Glomerular visceral epithelial cell (primary cell): ENCODE results near the gene RNASE4.

Experiments used
- DNase-seq: peaks from one replicate; pipeline ENCODE4 v3.0.0-alpha.2; 2016; ENCODE audit errors: extremely low spot score

Gene RNASE4

GRCh38 chr14:20675669-20676068, 8.7 kb upstream of the RNASE4 start:
- DNase-seq: no peak

DNA sequence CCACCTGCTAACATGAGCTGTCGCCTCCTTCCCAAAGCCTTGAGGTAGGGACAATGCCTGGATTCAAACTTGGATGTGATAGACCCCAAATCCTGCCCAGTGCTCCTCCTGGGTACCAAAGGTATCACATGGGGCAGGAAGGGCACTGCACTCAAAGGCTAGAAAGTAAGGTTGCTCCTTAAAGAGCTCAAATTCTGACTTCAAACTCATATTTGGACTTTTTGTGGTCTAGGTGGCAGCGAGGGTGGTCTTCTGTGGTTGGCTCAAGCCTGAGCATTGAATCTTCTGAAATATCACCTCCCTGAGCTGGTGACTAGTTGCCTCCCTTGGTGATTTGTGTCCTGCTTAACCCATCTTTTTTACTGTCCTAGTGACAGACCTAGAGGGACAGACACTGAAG, 8.3 kb upstream of the RNASE4 start:
- no peak for DNase-seq

DNA sequence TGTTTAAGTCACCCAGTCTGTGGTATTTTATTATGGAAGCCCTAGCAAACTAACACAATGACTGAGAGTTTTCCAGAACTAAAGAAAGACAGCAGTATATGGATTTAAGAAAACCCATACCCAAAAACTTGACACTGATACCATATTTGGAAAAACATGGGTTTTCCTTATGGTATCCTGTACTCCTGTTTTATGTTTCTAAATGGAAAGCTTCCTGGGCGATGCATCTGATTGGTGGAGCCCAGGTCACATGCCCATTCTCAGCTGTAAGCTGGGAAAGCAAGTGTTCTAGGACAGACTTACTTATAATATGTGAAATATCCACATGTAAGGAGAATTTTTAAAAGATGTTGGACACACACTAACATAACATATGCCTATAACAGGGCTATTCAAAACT, 4.5 kb upstream of the RNASE4 start:
- peak; percentile 50 for DNase-seq

- DNase-seq: no peak
Measured at GRCh38 chr14:20680363-20680762, 4.0 kb upstream of the RNASE4 start.

- no peak for DNase-seq
Measured at GRCh38 chr14:20680843-20681347, 3.5 kb upstream of the RNASE4 start.

DNA sequence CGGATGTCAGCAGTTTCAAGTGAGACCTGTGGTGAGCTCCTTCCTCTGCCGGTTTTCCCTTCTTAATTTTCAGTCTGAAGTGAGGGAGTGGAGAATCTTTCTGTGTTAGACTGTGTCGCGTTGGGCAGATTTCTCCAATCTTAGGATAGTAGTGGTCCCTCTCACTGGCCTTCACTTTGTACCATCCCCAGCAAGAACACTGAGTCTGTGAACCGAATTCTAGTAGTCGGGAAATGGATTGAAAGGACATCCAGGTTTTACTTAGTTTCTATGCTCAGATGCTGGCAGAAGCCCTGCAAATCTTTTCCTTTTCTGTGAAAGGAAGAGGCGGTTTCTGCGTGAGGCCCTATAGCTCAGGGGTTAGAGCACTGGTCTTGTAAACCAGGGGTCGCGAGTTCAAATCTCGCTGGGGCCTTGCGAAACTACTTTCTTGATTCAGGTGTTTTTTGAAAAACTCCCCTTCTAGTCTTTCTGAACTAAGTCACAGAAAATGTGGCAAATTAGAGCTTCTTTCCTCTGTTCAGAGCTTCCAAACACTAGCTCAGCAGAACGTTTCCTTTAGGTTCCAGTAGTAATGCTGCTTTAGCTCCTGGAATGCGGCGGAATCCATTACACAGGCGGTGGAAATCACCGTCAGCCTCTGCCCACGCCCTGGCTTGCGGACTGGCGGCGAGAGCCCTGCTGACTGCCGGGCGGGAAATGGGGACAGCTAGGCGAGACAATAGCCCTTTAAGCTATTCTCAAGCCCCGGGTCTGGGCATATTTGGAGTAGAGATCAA, 2.8 kb upstream of the RNASE4 start:
- peak; percentile 91 for DNase-seq

GRCh38 chr14:20682127-20682434, 2.3 kb upstream of the RNASE4 start:
- DNase-seq: no peak

GRCh38 chr14:20682435-20683124, 1.8 kb upstream of the RNASE4 start:
- peak; percentile 93 for DNase-seq

- peak; percentile 93 for DNase-seq
Measured at GRCh38 chr14:20683125-20683890, 1.1 kb upstream of the RNASE4 start.

DNA sequence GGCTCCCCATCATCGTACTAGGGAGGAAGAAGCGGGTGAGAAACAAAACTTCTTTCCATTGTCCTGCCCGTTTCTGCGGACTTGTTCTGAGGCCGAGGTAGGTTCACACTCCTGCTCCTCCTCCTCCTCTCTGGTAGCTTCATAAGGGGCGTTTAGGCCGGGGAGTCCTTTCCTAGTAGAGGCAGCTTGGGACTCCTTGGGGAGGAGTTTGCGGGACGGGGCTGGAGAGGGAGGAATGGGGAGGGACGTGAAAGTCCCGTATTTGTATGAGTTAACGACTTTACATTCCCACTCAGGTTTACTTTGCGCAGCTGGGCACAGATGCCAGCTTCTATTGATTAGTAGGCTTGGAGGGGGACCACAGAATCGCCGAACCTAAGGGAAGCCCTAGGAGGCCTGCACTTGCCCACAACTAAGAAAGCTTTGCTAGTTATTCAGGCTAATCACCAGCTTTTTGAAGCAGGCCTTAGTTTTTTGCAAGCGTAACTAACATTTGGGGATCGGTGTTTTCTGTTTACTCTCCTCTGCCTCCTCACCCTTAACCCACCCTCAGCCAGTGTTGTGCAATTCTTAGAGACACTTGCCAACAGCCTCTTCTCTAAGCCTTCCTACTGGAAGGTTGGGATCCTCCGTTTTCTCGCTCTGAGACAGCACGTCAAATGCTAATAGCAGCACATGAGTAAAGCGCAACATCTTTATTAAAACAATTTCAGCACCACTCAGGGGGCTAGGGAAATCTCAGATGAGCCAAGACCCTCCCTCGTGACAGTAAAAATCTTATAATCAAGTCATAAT, 499 bp downstream of the RNASE4 start:
- DNase-seq: peak; percentile 68

- no peak for DNase-seq
Measured at GRCh38 chr14:20686386-20687143, 2.2 kb downstream of the RNASE4 start.

DNA sequence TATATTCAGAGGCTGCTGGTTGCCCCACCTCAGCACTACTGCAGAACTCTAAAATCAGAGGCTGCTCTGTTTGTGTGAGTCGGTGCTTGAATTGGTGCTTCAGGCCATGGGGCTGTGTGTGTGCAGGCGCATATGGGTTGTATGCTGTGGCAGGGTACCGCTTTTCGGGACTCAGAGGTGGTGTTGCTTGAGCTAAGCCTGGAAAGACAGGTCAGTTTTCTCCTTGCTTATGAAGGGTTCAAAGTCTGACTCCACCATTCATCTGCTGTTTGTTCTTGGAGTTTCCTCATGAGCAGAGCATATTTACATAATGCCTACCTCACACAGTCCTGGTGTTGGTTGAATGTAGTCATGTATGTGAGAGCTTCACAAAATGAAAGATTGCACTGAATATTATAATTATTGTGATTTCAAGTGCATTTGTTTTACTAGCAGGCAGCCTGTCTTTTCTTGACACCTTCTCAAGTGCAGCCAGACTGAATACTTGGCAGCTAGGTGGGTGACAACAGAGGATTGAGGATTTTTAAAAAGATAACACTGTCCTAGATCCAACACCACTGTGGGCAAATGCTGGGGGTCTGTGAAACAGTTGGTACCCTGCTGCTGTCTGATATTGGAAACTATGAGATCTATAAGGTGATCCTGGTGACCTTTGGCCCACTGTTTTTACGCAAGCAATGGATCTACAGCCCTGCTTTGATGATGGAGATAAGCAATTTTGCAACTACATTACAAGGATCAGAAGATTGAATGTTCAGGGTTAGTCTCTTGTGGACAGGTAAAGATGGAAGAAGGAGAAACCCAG, 3.2 kb downstream of the RNASE4 start:
- no peak for DNase-seq

GRCh38 chr14:20688167-20688839, 3.9 kb downstream of the RNASE4 start, which contains the start of gene ANG:
Gene ANG (plus strand): TSS chr14:20688764. CDS start chr14:20693565, 4,801 bp downstream.
- DNase-seq: no peak

GRCh38 chr14:20690848-20691640, 6.7 kb downstream of the RNASE4 start:
- DNase-seq: peak; percentile 71

- peak; percentile 54 for DNase-seq
Measured at GRCh38 chr14:20692116-20692751, 7.9 kb downstream of the RNASE4 start.

- no peak for DNase-seq
Measured at GRCh38 chr14:20696764-20697163, 12.4 kb downstream of the RNASE4 start.

- peak; percentile 58 for DNase-seq
Measured at GRCh38 chr14:20697273-20698017, 13.1 kb downstream of the RNASE4 start.

- DNase-seq: no peak
Measured at GRCh38 chr14:20698018-20698329, 13.6 kb downstream of the RNASE4 start.
